H1 (cell line): ENCODE results near the gene ARHGAP32. TPM values are rescaled to one million over a fixed set of nuclear protein-coding genes. Genes with fewer than 3 reads are reported as not detected.

Source experiments
- CTCF ChIA-PET: fragments of 300-600 bp; sonication (Branson Sonifier 250); formaldehyde crosslinking; loops from one replicate; lab custom pipeline; 2021; ENCODE audit not compliant: partially characterized antibody; lab: Charles Lee
- POLR2A ChIA-PET: fragments of 300-600 bp; sonication (Branson Sonifier 250); formaldehyde crosslinking; loops from one replicate; lab custom pipeline; 2021; ENCODE audit warnings: inconsistent platforms; ENCODE audit not compliant: partially characterized antibody; lab: Charles Lee
- DNase-seq, 2 experiments: peaks; one replicate each; pipeline versions ENCODE4 v3.0.0 to v3.0.0-alpha.2; 2010 to 2022; ENCODE audit warnings: low spot score in 2 of 2, low read depth in 1 of 2, mixed read lengths in 1 of 2
- FAIRE-seq: peaks from 2 replicates; lab custom pipeline; 2011; peaks lifted over from hg19 to GRCh38; lab: Jason Lieb, UNC
- H2AFZ ChIP-seq: 2 replicates; pipeline ENCODE4 v1.8.1; 2012; ENCODE audit warnings: low read length, inconsistent platforms
- H2AK5ac ChIP-seq: 2 replicates; pipeline ENCODE4 v1.6.1; 2013; ENCODE audit warnings: low read depth, low read length
- H2BK120ac ChIP-seq: replicated peaks from 2 replicates; pipeline ENCODE3; 2013; ENCODE audit warnings: low read depth, low read length, inconsistent platforms
- H2BK12ac ChIP-seq: 2 replicates; pipeline ENCODE4 v1.6.1; 2013; ENCODE audit warnings: low read depth, low read length
- H2BK15ac ChIP-seq: 2 replicates; pipeline ENCODE4 v1.6.1; 2013; ENCODE audit warnings: low read length
- H2BK20ac ChIP-seq: 2 replicates; pipeline ENCODE4 v1.6.1; 2013; ENCODE audit warnings: low read length
- H2BK5ac ChIP-seq: 2 replicates; pipeline ENCODE4 v1.6.1; 2013; ENCODE audit warnings: low read depth, low read length
- H3K14ac ChIP-seq: 2 replicates; pipeline ENCODE4 v1.6.1; 2013; ENCODE audit warnings: inconsistent platforms; ENCODE audit not compliant: insufficient read length
- H3K18ac ChIP-seq: 2 replicates; pipeline ENCODE4 v1.6.1; 2013; ENCODE audit warnings: low read length; ENCODE audit errors: extremely low read depth
- H3K23ac ChIP-seq: 2 replicates; pipeline ENCODE4 v1.6.1; 2013; ENCODE audit warnings: inconsistent platforms; ENCODE audit not compliant: insufficient read length
- H3K23me2 ChIP-seq: 2 replicates; pipeline ENCODE4 v1.6.1; 2013; ENCODE audit warnings: low read depth, low read length
- H3K27ac ChIP-seq: 2 replicates; pipeline ENCODE4 v1.6.1; 2011; ENCODE audit warnings: low read depth, low read length, inconsistent platforms
- H3K27me3 ChIP-seq, 4 experiments: replicated peaks in 1 of 4; 1 replicate in 1 of 4; 2 replicates in 3 of 4; pipeline versions ENCODE4 v1.6.1 to v1.8.1; 2011 to 2013; ENCODE audit warnings: low read length in 3 of 4, mild to moderate bottlenecking in 3 of 4, inconsistent platforms in 2 of 4, mixed read lengths in 2 of 4, moderate library complexity in 1 of 4; ENCODE audit not compliant: control insufficient read depth in 3 of 4, insufficient read depth in 3 of 4; ENCODE audit errors: extremely low read depth in 1 of 4
- H3K36me3 ChIP-seq, 4 experiments: 2 replicates each; pipeline versions ENCODE4 v1.6.1 to v1.8.1; 2011 to 2013; ENCODE audit warnings: mild to moderate bottlenecking in 4 of 4, low read length in 3 of 4, moderate library complexity in 2 of 4, control low read depth in 1 of 4, inconsistent platforms in 1 of 4; ENCODE audit not compliant: insufficient read depth in 4 of 4, control insufficient read depth in 2 of 4
- H3K4ac ChIP-seq: replicated peaks from 2 replicates; pipeline ENCODE3; 2013; ENCODE audit warnings: low read length, low read depth, mixed read lengths, inconsistent platforms; ENCODE audit not compliant: insufficient read length
- H3K4me1 ChIP-seq, 4 experiments: replicated peaks in 1 of 4; 1 replicate in 1 of 4; 2 replicates in 3 of 4; pipeline versions ENCODE4 v1.6.1 to v1.8.1; 2011 to 2013; ENCODE audit warnings: low read length in 3 of 4, inconsistent platforms in 2 of 4, mixed read lengths in 1 of 4; ENCODE audit not compliant: insufficient read depth in 4 of 4, control insufficient read depth in 3 of 4
- H3K4me2 ChIP-seq, 2 experiments: 2 replicates each; pipeline versions ENCODE4 v1.6.1 to v1.8.1; 2011 to 2013; ENCODE audit warnings: low read depth in 2 of 2, low read length in 2 of 2, control low read depth in 1 of 2, inconsistent platforms in 1 of 2, mild to moderate bottlenecking in 1 of 2; ENCODE audit not compliant: insufficient read depth in 1 of 2
- H3K4me3 ChIP-seq, 4 experiments: fragments of 200-600, 300-600 bp in 1 of 4; sonication (generic), shearing (Covaris generic), sonication (Bioruptor Twin) in 1 of 4; 2 replicates each; pipeline versions ENCODE4 v1.5.1 to v1.8.1; 2011 to 2016; ENCODE audit warnings: low read length in 4 of 4, low read depth in 3 of 4, control low read depth in 2 of 4, inconsistent platforms in 2 of 4, mild to moderate bottlenecking in 2 of 4, mixed read lengths in 1 of 4, moderate library complexity in 1 of 4; ENCODE audit not compliant: insufficient read depth in 2 of 4; ENCODE audit errors: extremely low read depth in 1 of 4
- H3K56ac ChIP-seq: replicated peaks from 2 replicates; pipeline ENCODE3; 2013; ENCODE audit warnings: low read depth, mild to moderate bottlenecking, mixed read lengths, low read length, inconsistent platforms; ENCODE audit not compliant: insufficient read length
- H3K79me1 ChIP-seq: 2 replicates; pipeline ENCODE4 v1.6.1; 2013; ENCODE audit warnings: low read depth, low read length, control low read depth
- H3K79me2 ChIP-seq, 2 experiments: 2 replicates each; pipeline versions ENCODE4 v1.6.1 to v1.8.1; 2012 to 2013; ENCODE audit warnings: low read length in 2 of 2, mild to moderate bottlenecking in 2 of 2, inconsistent platforms in 1 of 2; ENCODE audit not compliant: insufficient read depth in 2 of 2, control insufficient read depth in 1 of 2
- H3K9ac ChIP-seq, 4 experiments: replicated peaks in 1 of 4; 1 replicate in 1 of 4; 2 replicates in 3 of 4; pipeline versions ENCODE4 v1.6.1 to v1.8.1; 2011 to 2013; ENCODE audit warnings: low read depth in 3 of 4, low read length in 3 of 4, control low read depth in 2 of 4, mild to moderate bottlenecking in 2 of 4, moderate library complexity in 2 of 4, inconsistent platforms in 1 of 4; ENCODE audit errors: extremely low read depth in 1 of 4
- H3K9me3 ChIP-seq, 2 experiments: 2 replicates each; pipeline versions ENCODE4 v1.6.1 to v1.8.1; 2012 to 2013; ENCODE audit warnings: mild to moderate bottlenecking in 2 of 2, moderate library complexity in 2 of 2, control low read depth in 1 of 2, inconsistent platforms in 1 of 2, low read depth in 1 of 2, low read length in 1 of 2, mixed read lengths in 1 of 2; ENCODE audit not compliant: insufficient read depth in 2 of 2
- H4K20me1 ChIP-seq, 2 experiments: replicated peaks in 1 of 2; 2 replicates each; pipeline versions ENCODE3 to v1.8.1; 2011 to 2013; ENCODE audit warnings: inconsistent platforms in 2 of 2, low read length in 2 of 2, mild to moderate bottlenecking in 1 of 2; ENCODE audit not compliant: insufficient read depth in 2 of 2, control insufficient read depth in 1 of 2
- H4K5ac ChIP-seq: 2 replicates; pipeline ENCODE4 v1.6.1; 2013; ENCODE audit warnings: low read length, low read depth, mixed read lengths, inconsistent platforms; ENCODE audit not compliant: insufficient read length
- H4K8ac ChIP-seq: 2 replicates; pipeline ENCODE4 v1.8.0; 2013; ENCODE audit warnings: mild to moderate bottlenecking, moderate library complexity, low read length, inconsistent platforms; ENCODE audit not compliant: insufficient read depth; ENCODE audit errors: extremely low read depth
- H4K91ac ChIP-seq: replicated peaks from 2 replicates; pipeline ENCODE3; 2013; ENCODE audit warnings: low read length, mixed read lengths, inconsistent platforms; ENCODE audit not compliant: insufficient read length
- CBX5 ChIP-seq: fragments of 300-800, 300-1000 bp; sonication (generic); IDR thresholded peaks from 2 replicates; pipeline ENCODE4 v1.7.1; 2016; ENCODE audit warnings: antibody characterized with exemption, low read length, low read depth
- MAX ChIP-seq: IDR thresholded peaks from 2 replicates; pipeline ENCODE4 v1.6.1; 2012; ENCODE audit warnings: inconsistent platforms
- PHF8 ChIP-seq: fragments of 200-600 bp; sonication (generic); conservative IDR thresholded peaks from 2 replicates; pipeline ENCODE4 v1.7.1; 2012; ENCODE audit warnings: low read depth, mild to moderate bottlenecking, inconsistent platforms, low read length, moderate library complexity
- RXRA ChIP-seq: IDR thresholded peaks from 2 replicates; pipeline ENCODE4 v1.6.1; 2011; ENCODE audit warnings: low read depth, mild to moderate bottlenecking, low read length, moderate library complexity; ENCODE audit not compliant: insufficient read depth
- SIN3A ChIP-seq, 2 experiments: IDR thresholded peaks in 1 of 2; conservative IDR thresholded peaks in 1 of 2; 2 replicates each; pipeline ENCODE4 v1.6.1; 2011 to 2012; ENCODE audit warnings: low read length in 2 of 2, improper control_type of control experiment in 1 of 2, low read depth in 1 of 2, mild to moderate bottlenecking in 1 of 2
- TBP ChIP-seq: IDR thresholded peaks from 2 replicates; pipeline ENCODE4 v1.6.1; 2011; ENCODE audit warnings: low read depth, low read length, improper control_type of control experiment
- TCF12 ChIP-seq: IDR thresholded peaks from 2 replicates; pipeline ENCODE4 v1.6.1; 2011; ENCODE audit warnings: low read depth, mild to moderate bottlenecking, low read length
- WGBS, 2 experiments: shearing (Covaris generic) in 1 of 2; methylation state at CpG; one replicate each; pipeline versions ENCODE4 v1.1.6 to v1.1.7; 2013 to 2015; ENCODE audit warnings: low lambda C conversion rate in 2 of 2, mixed read lengths in 2 of 2, inconsistent platforms in 1 of 2, low coverage in 1 of 2, missing lambda C conversion rate in 1 of 2; ENCODE audit not compliant: insufficient replicate concordance in 2 of 2, insufficient coverage in 1 of 2, insufficient read length in 1 of 2; ENCODE audit errors: extremely low coverage in 1 of 2, missing lambda C conversion rate in 1 of 2; 5-methylcytosine and 5-hydroxymethylcytosine counted together
- polyA plus RNA-seq, 7 experiments: library from polyadenylated mRNA; depleted of rRNA in 3 of 7; stranded (reverse) in 5 of 7; unstranded in 2 of 7; fragments of >200 nt in 5 of 7; fragments of 200-250 nt in 2 of 7; gene quantifications; 1 replicate in 5 of 7; 2 replicates in 1 of 7; 4 replicates in 1 of 7; pipeline versions ENCODE4 v1.2.1 to v1.2.3, GENCODE V29; 2011 to 2013; ENCODE audit warnings: missing spikeins in 2 of 7, mixed read lengths in 2 of 7
- total RNA-seq: library from RNA; stranded (reverse); fragmentation: NEBNext Ultra II Directional; extraction: Animal tissue kit (Norgen Biotek cat#: 25700); gene quantifications from 2 replicates; pipeline ENCODE4 v1.2.1, GENCODE V29; 2021

Gene ARHGAP32
- total and polyA plus RNA-seq, 2 of the 8 experiments (the other 6 are each of a cell fraction or from before 2014, with no cell fraction given) = 13.7 to 30.0 TPM

GRCh38 chr11:128941110-128941509 lies 251.0 kb downstream of the ARHGAP32 start:
- H4K5ac ChIP-seq = no peak overlapping the region
- H2BK5ac ChIP-seq = no peak overlapping the region
- H2BK20ac ChIP-seq = no peak overlapping the region
- no peak overlapping the region for H3K27ac ChIP-seq
- H3K27me3 ChIP-seq = peaks cover 0 to 6% (median 0%) of the 10 kb centered on the region in 4 experiments; a peak in 3 of 7 replicates
- CTCF ChIA-PET = interaction anchor here (0.8 to 14.7 kb wide), 7 partner anchors 11 to 404 kb away, joined by 3 to 243 read pairs (median 5); partner anchors contain the start of gene KCNJ5
- H3K9me3 ChIP-seq = no peaks in the 10 kb centered on the region
- no peak overlapping the region for H3K4me2 ChIP-seq
- H3K14ac ChIP-seq = no peak overlapping the region
- H2BK120ac ChIP-seq = no peak overlapping the region
- H3K23me2 ChIP-seq = no peaks in the 10 kb centered on the region
- H3K23ac ChIP-seq = no peak overlapping the region
- H3K56ac ChIP-seq = no peak overlapping the region
- no peaks in the 10 kb centered on the region for H3K36me3 ChIP-seq
- no peaks in the 10 kb centered on the region for H3K79me2 ChIP-seq
- H3K4me1 ChIP-seq = peaks cover 0 to 12% (median 9%) of the 10 kb centered on the region in 4 experiments; a peak in 6 of 7 replicates
- no peak overlapping the region for H2AK5ac ChIP-seq
- TF ChIP-seq TCF12 (no peak), MAX (no peak), PHF8 (no peak), TBP (no peak), SIN3A (conservative IDR thresholded peaks at IDR 0.05 in 1 of 2, IDR thresholded peaks at IDR 0.05 in 1 of 2; ENCODE audit: low read depth in 1 of 2, low read length in 2 of 2) (no peak), CBX5 (no peak), RXRA (no peak)
- 0 out of 2 replicates have a peak overlapping the region, but pooled peaks have one; percentile 17 for H2BK12ac ChIP-seq
- no peak overlapping the region for H4K8ac ChIP-seq
- DNase-seq (no peak), FAIRE-seq (no peak)
- no peak overlapping the region for H3K4me3 ChIP-seq
- POLR2A ChIA-PET = no interaction called here
- H4K20me1 ChIP-seq = no peaks in the 10 kb centered on the region
- no peaks in the 10 kb centered on the region for H3K79me1 ChIP-seq
- H4K91ac ChIP-seq = no peak overlapping the region
- no peak overlapping the region for H3K18ac ChIP-seq
- no peak overlapping the region for H3K4ac ChIP-seq
- H2AFZ ChIP-seq = no peak overlapping the region
- 80% methylated on average over 8 of the region's 8 CpGs; no CpG with 5 or more reads in 1 of the 2 experiments for WGBS, 2 experiments
- H3K9ac ChIP-seq = no peak overlapping the region
- no peak overlapping the region for H2BK15ac ChIP-seq
